H9 (cell line): Measurements from ENCODE around the gene FRG2C. TPM values are rescaled to one million over a fixed set of nuclear protein-coding genes. Genes with fewer than 3 reads are reported as not detected.
"Not testable (repeated sequence)": the region's sequence is repeated elsewhere in the genome, so short reads cannot be mapped to it uniquely, and the experiment has no call there.

Experiments used
- DNase-seq: peaks from one replicate; pipeline ENCODE4 v3.0.0-alpha.2; 2017
- H2AFZ ChIP-seq: one replicate; pipeline ENCODE4 v1.6.1; 2013; ENCODE audit warnings: mild to moderate bottlenecking, low read length, control low read depth, moderate library complexity
- H2AK5ac ChIP-seq: 2 replicates; pipeline ENCODE4 v1.6.1; 2013; ENCODE audit warnings: low read length, control low read depth, mixed read lengths; ENCODE audit not compliant: insufficient read length
- H2BK120ac ChIP-seq: one replicate; pipeline ENCODE4 v1.6.1; 2013; ENCODE audit warnings: low read depth, mild to moderate bottlenecking, low read length, control low read depth, inconsistent platforms; ENCODE audit not compliant: poor library complexity, severe bottlenecking
- H2BK12ac ChIP-seq: 2 replicates; pipeline ENCODE4 v1.6.1; 2013; ENCODE audit warnings: low read length, control low read depth, mixed read lengths, low read depth; ENCODE audit not compliant: insufficient read length
- H2BK15ac ChIP-seq: 2 replicates; pipeline ENCODE4 v1.6.1; 2013; ENCODE audit warnings: low read depth, low read length, control low read depth
- H2BK20ac ChIP-seq: one replicate; pipeline ENCODE4 v1.6.1; 2013; ENCODE audit warnings: low read depth, mild to moderate bottlenecking, low read length, control low read depth, inconsistent platforms; ENCODE audit not compliant: poor library complexity, severe bottlenecking
- H2BK5ac ChIP-seq: 2 replicates; pipeline ENCODE4 v1.6.1; 2013; ENCODE audit warnings: low read length, control low read depth, mixed read lengths; ENCODE audit not compliant: insufficient read length
- H3K14ac ChIP-seq: 2 replicates; pipeline ENCODE4 v1.6.1; 2013; ENCODE audit warnings: low read length, control low read depth; ENCODE audit not compliant: insufficient read depth
- H3K18ac ChIP-seq: 2 replicates; pipeline ENCODE4 v1.6.1; 2013; ENCODE audit warnings: low read depth, mild to moderate bottlenecking, mixed read lengths, low read length, control low read depth; ENCODE audit not compliant: insufficient read length
- H3K23ac ChIP-seq: 2 replicates; pipeline ENCODE4 v1.6.1; 2013; ENCODE audit warnings: low read length, control low read depth, mixed read lengths, low read depth; ENCODE audit not compliant: insufficient read length
- H3K23me2 ChIP-seq: 2 replicates; pipeline ENCODE4 v1.6.1; 2013; ENCODE audit warnings: low read depth, mild to moderate bottlenecking, mixed read lengths, low read length, control low read depth; ENCODE audit not compliant: insufficient read length, poor library complexity, severe bottlenecking
- H3K27ac ChIP-seq: 2 replicates; pipeline ENCODE4 v1.5.1; 2013; ENCODE audit warnings: low read length, control low read depth, mixed read lengths, low read depth; ENCODE audit not compliant: insufficient read length
- H3K27me3 ChIP-seq: 2 replicates; pipeline ENCODE4 v1.6.1; 2013; ENCODE audit warnings: low read length, control low read depth, inconsistent platforms; ENCODE audit not compliant: insufficient read depth
- H3K4ac ChIP-seq: 2 replicates; pipeline ENCODE4 v1.6.1; 2013; ENCODE audit warnings: low read depth, mild to moderate bottlenecking, control low read depth, inconsistent platforms, low read length, moderate library complexity
- H3K4me1 ChIP-seq: 2 replicates; pipeline ENCODE4 v1.6.1; 2013; ENCODE audit warnings: low read length, control low read depth, inconsistent platforms; ENCODE audit not compliant: insufficient read depth
- H3K4me2 ChIP-seq: 2 replicates; pipeline ENCODE4 v1.6.1; 2013; ENCODE audit warnings: low read length, control low read depth, mixed read lengths; ENCODE audit not compliant: insufficient read length, insufficient read depth
- H3K56ac ChIP-seq: 2 replicates; pipeline ENCODE4 v1.6.1; 2013; ENCODE audit warnings: low read depth, mild to moderate bottlenecking, mixed read lengths, low read length, control low read depth; ENCODE audit not compliant: insufficient read length
- H3K79me1 ChIP-seq: 2 replicates; pipeline ENCODE4 v1.6.1; 2013; ENCODE audit warnings: low read depth, mild to moderate bottlenecking, moderate library complexity, low read length, control low read depth, inconsistent platforms; ENCODE audit not compliant: insufficient read depth, poor library complexity, severe bottlenecking
- H3K79me2 ChIP-seq: 2 replicates; pipeline ENCODE4 v1.6.1; 2013; ENCODE audit warnings: low read length, control low read depth, inconsistent platforms; ENCODE audit not compliant: insufficient read depth
- H3K9ac ChIP-seq: 2 replicates; pipeline ENCODE4 v1.6.1; 2013; ENCODE audit warnings: low read length, control low read depth, mixed read lengths; ENCODE audit not compliant: insufficient read length; ENCODE audit errors: extremely low read depth
- H3K9me3 ChIP-seq: one replicate; pipeline ENCODE4 v1.6.1; 2013; ENCODE audit warnings: low read depth, low read length, inconsistent platforms; ENCODE audit not compliant: control insufficient read depth
- H3T11ph ChIP-seq: one replicate; pipeline ENCODE4 v1.6.1; 2013; ENCODE audit warnings: mild to moderate bottlenecking, low read length, control low read depth, inconsistent platforms
- H4K20me1 ChIP-seq: one replicate; pipeline ENCODE4 v1.6.1; 2013; ENCODE audit not compliant: control insufficient read depth, insufficient read length, insufficient read depth
- H4K5ac ChIP-seq: 2 replicates; pipeline ENCODE4 v1.6.1; 2013; ENCODE audit warnings: low read depth, mild to moderate bottlenecking, mixed read lengths, low read length, control low read depth; ENCODE audit not compliant: insufficient read length
- H4K8ac ChIP-seq: replicated peaks from 2 replicates; pipeline ENCODE4 v1.6.1; 2013; ENCODE audit warnings: low read length, control low read depth, mixed read lengths, low read depth; ENCODE audit not compliant: insufficient read length
- H4K91ac ChIP-seq: 2 replicates; pipeline ENCODE4 v1.6.1; 2013; ENCODE audit warnings: low read depth, mild to moderate bottlenecking, moderate library complexity, mixed read lengths, low read length, control low read depth; ENCODE audit not compliant: insufficient read length
- H3K27ac Mint-ChIP-seq, 3 experiments: 2 replicates in 2 of 3; 3 replicates in 1 of 3; pipeline ENCODE4 v1.8.0; 2020 to 2021; ENCODE audit warnings: mixed read lengths in 3 of 3, mild to moderate bottlenecking in 1 of 3, moderate library complexity in 1 of 3
- H3K27me3 Mint-ChIP-seq: 2 replicates; pipeline ENCODE4 v1.8.0; 2021; ENCODE audit warnings: low read depth, mild to moderate bottlenecking, moderate library complexity, mixed read lengths
- H3K36me3 Mint-ChIP-seq, 3 experiments: 2 replicates in 2 of 3; 3 replicates in 1 of 3; pipeline ENCODE4 v1.8.0; 2020 to 2021; ENCODE audit warnings: low read depth in 3 of 3, mixed read lengths in 3 of 3; ENCODE audit not compliant: insufficient read depth in 1 of 3
- H3K4me1 Mint-ChIP-seq, 2 experiments: 2 replicates each; pipeline ENCODE4 v1.8.0; 2020; ENCODE audit warnings: mixed read lengths in 2 of 2
- H3K4me3 Mint-ChIP-seq, 2 experiments: 2 replicates in 1 of 2; 3 replicates in 1 of 2; pipeline ENCODE4 v1.8.0; 2020 to 2021; ENCODE audit warnings: mild to moderate bottlenecking in 2 of 2, mixed read lengths in 2 of 2, moderate library complexity in 1 of 2
- H3K9me3 Mint-ChIP-seq, 2 experiments: 2 replicates in 1 of 2; 3 replicates in 1 of 2; pipeline ENCODE4 v1.8.0; 2020; ENCODE audit warnings: mild to moderate bottlenecking in 2 of 2, mixed read lengths in 2 of 2, moderate library complexity in 1 of 2
- WGBS: extraction: QIAGEN DNeasy Blood & Tissue Kit; methylation state at CpG from one replicate; pipeline ENCODE4 v1.1.7; 2013; ENCODE audit warnings: missing lambda C conversion rate, low lambda C conversion rate, mixed read lengths; ENCODE audit not compliant: insufficient read length; ENCODE audit errors: extremely low coverage; 5-methylcytosine and 5-hydroxymethylcytosine counted together
- total RNA-seq: library from RNA; stranded (reverse); gene quantifications from 2 replicates; pipeline ENCODE4 v1.2.1, GENCODE V29; 2021

FRG2C gene
- total RNA-seq, 1 experiment from 2014 or later = not detected

- not testable (repeated sequence) for H4K20me1 ChIP-seq, H3K56ac ChIP-seq, H3K23ac ChIP-seq, H3T11ph ChIP-seq, H2BK20ac ChIP-seq, H2AK5ac ChIP-seq, H4K5ac ChIP-seq, DNase-seq, H3K14ac ChIP-seq, H2BK12ac ChIP-seq, H3K4me3 Mint-ChIP-seq, H3K79me2 ChIP-seq, H4K91ac ChIP-seq, H3K18ac ChIP-seq, H4K8ac ChIP-seq, H3K4me1 ChIP-seq, H3K79me1 ChIP-seq, H2BK15ac ChIP-seq, H2AFZ ChIP-seq, H3K4me2 ChIP-seq, H2BK5ac ChIP-seq, H3K4ac ChIP-seq, H3K9ac ChIP-seq, H2BK120ac ChIP-seq, H3K27ac ChIP-seq, H3K27ac Mint-ChIP-seq
- Mint-ChIP-seq H3K4me1 (peaks cover 13% of the 10 kb centered on the region in 2 experiments), H3K27me3 (peaks cover 83% of the 10 kb centered on the region), H3K36me3 (peaks cover 6 to 20% (median 13%) of the 10 kb centered on the region in 3 experiments), H3K9me3 (peaks cover 50 to 56% of the 10 kb centered on the region in 2 experiments)
- WGBS = no CpG with 5 or more reads among the region's 9 CpGs
- Histone ChIP-seq H3K9me3 (peaks cover 23% of the 10 kb centered on the region), H3K27me3 (peaks cover 19% of the 10 kb centered on the region; the same call in 1 of the 2 replicates), H3K23me2 (peaks cover 19% of the 10 kb centered on the region)
These were observed 1.5 kb downstream of the FRG2C start for GRCh38 chr3:75665626-75666025.

- not testable (repeated sequence) for H4K8ac ChIP-seq, H4K5ac ChIP-seq, H3T11ph ChIP-seq, H2AK5ac ChIP-seq, H3K9ac ChIP-seq, H3K79me1 ChIP-seq, H3K14ac ChIP-seq, DNase-seq, H3K79me2 ChIP-seq, H2AFZ ChIP-seq, H3K27ac ChIP-seq, H2BK5ac ChIP-seq, H4K91ac ChIP-seq, H2BK15ac ChIP-seq, H4K20me1 ChIP-seq, H3K4me1 ChIP-seq, H3K4ac ChIP-seq, H3K23ac ChIP-seq, H2BK12ac ChIP-seq, H2BK120ac ChIP-seq, H3K56ac ChIP-seq, H3K27ac Mint-ChIP-seq, H3K18ac ChIP-seq, H2BK20ac ChIP-seq
- Histone ChIP-seq H3K9me3 (peaks cover 21% of the 10 kb centered on the region), H3K4me2 (peak overlapping the region; percentile 45), H3K27me3 (peaks cover 30% of the 10 kb centered on the region), H3K23me2 (peaks cover 29% of the 10 kb centered on the region)
- peaks cover 6 to 20% (median 13%) of the 10 kb centered on the region in 3 experiments for H3K36me3 Mint-ChIP-seq
- no CpG with 5 or more reads among the region's 46 CpGs for WGBS
- H3K9me3 Mint-ChIP-seq = peaks cover 52 to 60% of the 10 kb centered on the region in 2 experiments
- peaks cover 24 to 25% of the 10 kb centered on the region in 2 experiments for H3K4me1 Mint-ChIP-seq
- peaks cover 97% of the 10 kb centered on the region for H3K27me3 Mint-ChIP-seq
- H3K4me3 Mint-ChIP-seq = peak overlapping the region; percentile 44 to 77
These were observed 3.9 kb downstream of the FRG2C start for GRCh38 chr3:75667757-75668701.
